T-helper 1 cell treated with Interleukin-12 subunit alpha and Interleukin-12 subunit beta and Interleukin-4 antibody, amounts not matched to agents 30 ng/mL and 1 ng/mL, for 36 hours (primary cell): ENCODE measurements around the gene PROZ. TPM values are rescaled to one million over a fixed set of nuclear protein-coding genes. Genes with fewer than 3 reads are reported as not detected.

ENCODE experiments used
- intact Hi-C: fragments of 100-400 bp; cut with micrococcal nuclease; formaldehyde crosslinking; loops from one replicate; pipeline ENCODE4 v1.15.1; 2024
- total RNA-seq: library from RNA; stranded (reverse); gene quantifications from 2 replicates; pipeline ENCODE4 v1.2.3, GENCODE V29; 2022

PROZ gene
- total RNA-seq, 1 donor from 2014 or later, result not detected

DNA sequence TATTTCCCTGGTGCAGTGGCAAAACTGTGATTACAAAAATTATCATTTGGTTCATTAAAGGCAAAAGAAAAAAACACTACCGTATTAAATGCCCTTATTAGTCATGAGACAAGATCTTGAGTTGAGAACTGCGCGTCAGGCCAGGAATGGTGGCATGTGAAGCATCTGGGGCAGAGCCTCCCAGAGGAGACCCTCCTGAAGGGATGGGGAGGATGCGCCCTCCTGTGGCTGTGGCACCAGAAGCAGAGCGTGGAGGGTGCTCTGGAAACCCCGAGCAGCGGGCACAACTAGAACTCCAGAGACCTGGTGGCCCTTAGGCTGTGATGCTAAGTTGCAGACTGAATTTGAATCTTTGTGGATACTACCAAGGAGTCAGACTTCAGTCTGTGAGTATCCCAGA lies 62.4 kb downstream of the PROZ start:
- intact Hi-C loops, result no loop called here

Other genes with a start within 250 kb of the PROZ start
- 0.56 and 0.61 TPM in 2 replicates for gene MCF2L, start 189.4 kb upstream of the PROZ start, total RNA-seq
- not detected in 2 replicates for gene F7, start 52.9 kb upstream of the PROZ start, total RNA-seq
- gene F10, start 35.8 kb upstream of the PROZ start, total RNA-seq, result not detected in 2 replicates
- gene PCID2, start 50.0 kb downstream of the PROZ start, total RNA-seq, result 62.7 and 71.4 TPM in 2 replicates
- gene CUL4A, start 51.0 kb downstream of the PROZ start, total RNA-seq, result 91.9 and 101 TPM in 2 replicates
- 90.7 and 97.6 TPM in 2 replicates for gene LAMP1, start 138.6 kb downstream of the PROZ start, total RNA-seq
- gene GRTP1, start 205.5 kb downstream of the PROZ start, total RNA-seq, result not detected in 2 replicates